ENCODE measurements around the gene COL5A2.

DNA sequence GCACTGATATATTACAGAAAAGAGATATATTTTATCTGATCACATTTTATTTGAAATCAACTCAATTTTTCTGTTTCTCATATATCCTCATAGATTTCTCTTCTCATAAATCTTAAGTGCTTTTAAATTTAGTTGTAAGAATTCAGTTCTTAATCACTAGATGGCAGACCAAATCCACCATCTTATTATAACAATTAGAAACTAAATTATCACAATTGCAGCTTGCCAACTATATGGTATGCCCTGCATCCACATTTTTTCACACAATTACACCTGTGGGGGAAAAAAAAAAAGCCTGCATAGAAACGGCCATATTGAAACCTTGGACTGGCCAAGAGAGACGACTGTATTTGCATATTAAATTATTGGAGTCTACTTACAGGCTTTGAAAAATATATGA lies 64.4 kb downstream of the COL5A2 start:
- TF ChIP-seq, protein P1, sequence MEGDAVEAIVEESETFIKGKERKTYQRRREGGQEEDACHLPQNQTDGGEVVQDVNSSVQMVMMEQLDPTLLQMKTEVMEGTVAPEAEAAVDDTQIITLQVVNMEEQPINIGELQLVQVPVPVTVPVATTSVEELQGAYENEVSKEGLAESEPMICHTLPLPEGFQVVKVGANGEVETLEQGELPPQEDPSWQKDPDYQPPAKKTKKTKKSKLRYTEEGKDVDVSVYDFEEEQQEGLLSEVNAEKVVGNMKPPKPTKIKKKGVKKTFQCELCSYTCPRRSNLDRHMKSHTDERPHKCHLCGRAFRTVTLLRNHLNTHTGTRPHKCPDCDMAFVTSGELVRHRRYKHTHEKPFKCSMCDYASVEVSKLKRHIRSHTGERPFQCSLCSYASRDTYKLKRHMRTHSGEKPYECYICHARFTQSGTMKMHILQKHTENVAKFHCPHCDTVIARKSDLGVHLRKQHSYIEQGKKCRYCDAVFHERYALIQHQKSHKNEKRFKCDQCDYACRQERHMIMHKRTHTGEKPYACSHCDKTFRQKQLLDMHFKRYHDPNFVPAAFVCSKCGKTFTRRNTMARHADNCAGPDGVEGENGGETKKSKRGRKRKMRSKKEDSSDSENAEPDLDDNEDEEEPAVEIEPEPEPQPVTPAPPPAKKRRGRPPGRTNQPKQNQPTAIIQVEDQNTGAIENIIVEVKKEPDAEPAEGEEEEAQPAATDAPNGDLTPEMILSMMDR (IDR thresholded peaks at IDR 0.05), result no peak
- TF ChIP-seq POLR2A (IDR thresholded peaks at IDR 0.05), result no peak

Data from lower leg skin (tissue), 3 donors.